ENCODE data around the gene PRR5L. TPM values are rescaled to one million over a fixed set of nuclear protein-coding genes. Genes with fewer than 3 reads are reported as not detected.

The PRR5L gene
- polyA plus RNA-seq, 1 donor (not counting 4 experiments of a cell fraction or from before 2014, with no cell fraction given): 20.1 TPM

GRCh38 chr11:36371590-36371989, 75.5 kb downstream of the PRR5L start:
- dilution Hi-C loops (cut with MboI; ENCODE audit: extremely low pct_ligation_motif_present, low sequenced_read_pairs): no loop called here
- Histone ChIP-seq H2AFZ (ENCODE audit: control insufficient read depth, low read length) (no peak overlapping the region), H3K4me1 (ENCODE audit: control insufficient read depth, extremely low read depth, insufficient read depth, low read length) (no peaks in the 10 kb centered on the region), H3K9me3 (ENCODE audit: control insufficient read depth, low read depth, low read length) (no peaks in the 10 kb centered on the region), H3K4me2 (ENCODE audit: control insufficient read depth, extremely low read depth, insufficient read depth, low read depth, low read length) (no peak overlapping the region), H3K4me3 (ENCODE audit: control insufficient read depth in 2 of 3, extremely low read depth in 1 of 3, insufficient read depth in 2 of 3, low read depth in 1 of 3, low read length in 3 of 3) (no peak overlapping the region), H3K9me1 (ENCODE audit: control insufficient read depth, extremely low read depth, insufficient read depth, low read length) (no peaks in the 10 kb centered on the region), H3K79me2 (ENCODE audit: control insufficient read depth, insufficient read depth, low read length) (no peaks in the 10 kb centered on the region), H3K27ac (ENCODE audit: control insufficient read depth, insufficient read depth, low read length) (no peak overlapping the region), H3K36me3 (ENCODE audit: control insufficient read depth in 2 of 2, extremely low read depth in 1 of 2, insufficient read depth in 2 of 2, low read length in 2 of 2) (no peaks in the 10 kb centered on the region), H4K20me1 (ENCODE audit: control insufficient read depth, extremely low read depth, insufficient read depth, low read length) (no peaks in the 10 kb centered on the region), H3K27me3 (ENCODE audit: control insufficient read depth, extremely low read depth, insufficient read depth, low read length) (no peaks in the 10 kb centered on the region), H3K9ac (ENCODE audit: control insufficient read depth, extremely low read depth, insufficient read depth, low read length) (no peak overlapping the region)
- DNase-seq (ENCODE audit: low read depth, low spot score): no peak
- TF ChIP-seq EZH2 (IDR thresholded peaks at IDR 0.05; ENCODE audit: low read length) (no peak), CTCF (optimal IDR thresholded peaks at IDR 0.05 in 1 of 3, IDR thresholded peaks at IDR 0.05 in 1 of 3, conservative IDR thresholded peaks at IDR 0.05 in 1 of 3; ENCODE audit: extremely low read depth in 1 of 3, insufficient read depth in 2 of 3, low read length in 3 of 3) (no peak)
- FAIRE-seq: no peak

- Histone ChIP-seq H3K27ac (ENCODE audit: control insufficient read depth, insufficient read depth, low read length) (no peak overlapping the region), H3K79me2 (ENCODE audit: control insufficient read depth, insufficient read depth, low read length) (peaks cover 4% of the 10 kb centered on the region), H4K20me1 (ENCODE audit: control insufficient read depth, extremely low read depth, insufficient read depth, low read length) (no peaks in the 10 kb centered on the region), H3K4me2 (ENCODE audit: control insufficient read depth, extremely low read depth, insufficient read depth, low read depth, low read length) (no peak overlapping the region), H2AFZ (ENCODE audit: control insufficient read depth, low read length) (no peak overlapping the region), H3K9ac (ENCODE audit: control insufficient read depth, extremely low read depth, insufficient read depth, low read length) (no peak overlapping the region), H3K27me3 (ENCODE audit: control insufficient read depth, extremely low read depth, insufficient read depth, low read length) (no peaks in the 10 kb centered on the region), H3K36me3 (ENCODE audit: control insufficient read depth in 2 of 2, extremely low read depth in 1 of 2, insufficient read depth in 2 of 2, low read length in 2 of 2) (no peaks in the 10 kb centered on the region), H3K4me3 (ENCODE audit: control insufficient read depth in 2 of 3, extremely low read depth in 1 of 3, insufficient read depth in 2 of 3, low read depth in 1 of 3, low read length in 3 of 3) (no peak overlapping the region), H3K4me1 (ENCODE audit: control insufficient read depth, extremely low read depth, insufficient read depth, low read length) (no peaks in the 10 kb centered on the region), H3K9me1 (ENCODE audit: control insufficient read depth, extremely low read depth, insufficient read depth, low read length) (no peaks in the 10 kb centered on the region), H3K9me3 (ENCODE audit: control insufficient read depth, low read depth, low read length) (no peaks in the 10 kb centered on the region)
- DNase-seq (ENCODE audit: low read depth, low spot score) (no peak), FAIRE-seq (no peak)
- dilution Hi-C loops (cut with MboI; ENCODE audit: extremely low pct_ligation_motif_present, low sequenced_read_pairs): no loop called here
- TF ChIP-seq CTCF (optimal IDR thresholded peaks at IDR 0.05 in 1 of 3, IDR thresholded peaks at IDR 0.05 in 1 of 3, conservative IDR thresholded peaks at IDR 0.05 in 1 of 3; ENCODE audit: extremely low read depth in 1 of 3, insufficient read depth in 2 of 3, low read length in 3 of 3): no peak
- TF ChIP-seq EZH2 (IDR thresholded peaks at IDR 0.05; ENCODE audit: low read length): no peak
Measured at GRCh38 chr11:36372101-36372771, 76.1 kb downstream of the PRR5L start.
